Peyer's patch (tissue), 4 donors: ENCODE measurements around the gene SPHK1.

Experiments
- POLR2A ChIP-seq, 2 donors: fragments of 450-650 bp; IDR thresholded peaks; one replicate each; pipeline ENCODE4 v1.5.1; 2017; ENCODE audit warnings: antibody characterized with exemption in 2 of 2, mild to moderate bottlenecking in 2 of 2, moderate library complexity in 2 of 2
- TF ChIP-seq, protein P1 (sequence below), 6 experiments: fragments of 450-650 bp in 4 of 6; fragments of 200-600 bp in 2 of 6; sonication (generic) in 1 of 6; IDR thresholded peaks; one replicate each; pipeline ENCODE4 v1.5.1; 2017 to 2019; ENCODE audit warnings: antibody characterized with exemption in 6 of 6, mild to moderate bottlenecking in 3 of 6, moderate library complexity in 1 of 6

DNA sequence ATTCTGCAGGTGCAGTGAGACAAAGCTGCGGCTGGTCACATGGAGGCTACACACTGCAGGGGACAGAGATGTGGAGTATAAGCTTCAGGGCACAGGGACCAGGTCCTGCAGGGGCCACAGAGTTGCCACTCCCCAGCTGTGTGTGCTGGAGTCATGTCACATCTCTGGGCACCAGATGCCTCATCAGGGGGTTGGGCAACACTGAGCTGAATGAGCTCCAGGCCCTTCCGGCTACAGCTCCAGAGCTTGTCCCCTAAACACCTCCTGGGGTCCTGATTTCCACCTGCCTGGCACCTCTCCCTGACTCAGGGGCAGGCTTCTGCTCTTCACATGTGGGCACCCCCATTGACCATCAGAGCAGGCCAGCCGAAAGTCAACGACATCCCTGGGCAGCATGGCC lies 32.5 kb downstream of the SPHK1 start:
- no peak for TF ChIP-seq POLR2A (IDR thresholded peaks at IDR 0.05)
- TF ChIP-seq, protein P1, sequence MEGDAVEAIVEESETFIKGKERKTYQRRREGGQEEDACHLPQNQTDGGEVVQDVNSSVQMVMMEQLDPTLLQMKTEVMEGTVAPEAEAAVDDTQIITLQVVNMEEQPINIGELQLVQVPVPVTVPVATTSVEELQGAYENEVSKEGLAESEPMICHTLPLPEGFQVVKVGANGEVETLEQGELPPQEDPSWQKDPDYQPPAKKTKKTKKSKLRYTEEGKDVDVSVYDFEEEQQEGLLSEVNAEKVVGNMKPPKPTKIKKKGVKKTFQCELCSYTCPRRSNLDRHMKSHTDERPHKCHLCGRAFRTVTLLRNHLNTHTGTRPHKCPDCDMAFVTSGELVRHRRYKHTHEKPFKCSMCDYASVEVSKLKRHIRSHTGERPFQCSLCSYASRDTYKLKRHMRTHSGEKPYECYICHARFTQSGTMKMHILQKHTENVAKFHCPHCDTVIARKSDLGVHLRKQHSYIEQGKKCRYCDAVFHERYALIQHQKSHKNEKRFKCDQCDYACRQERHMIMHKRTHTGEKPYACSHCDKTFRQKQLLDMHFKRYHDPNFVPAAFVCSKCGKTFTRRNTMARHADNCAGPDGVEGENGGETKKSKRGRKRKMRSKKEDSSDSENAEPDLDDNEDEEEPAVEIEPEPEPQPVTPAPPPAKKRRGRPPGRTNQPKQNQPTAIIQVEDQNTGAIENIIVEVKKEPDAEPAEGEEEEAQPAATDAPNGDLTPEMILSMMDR (IDR thresholded peaks at IDR 0.05), result no peak
